AG09319 (cell line): ENCODE measurements around the gene CTSA.
A peak's percentile ranks its signal among the peaks of the same experiment; 100 is the strongest.

ENCODE experiments used
- DNase-seq: peaks from one replicate; pipeline ENCODE4 v3.0.0-alpha.2; 2010; ENCODE audit warnings: low read depth; ENCODE audit errors: extremely low read depth
- CTCF ChIP-seq: IDR thresholded peaks from 2 replicates; pipeline ENCODE4 v1.5.1; 2011; ENCODE audit warnings: low read depth, mild to moderate bottlenecking, inconsistent platforms, low read length, moderate library complexity

CTSA gene

GRCh38 chr20:45946149-45946970 lies 55.2 kb downstream of the CTSA start:
- no peak for TF ChIP-seq CTCF
- DNase-seq: peak; percentile 73

DNA sequence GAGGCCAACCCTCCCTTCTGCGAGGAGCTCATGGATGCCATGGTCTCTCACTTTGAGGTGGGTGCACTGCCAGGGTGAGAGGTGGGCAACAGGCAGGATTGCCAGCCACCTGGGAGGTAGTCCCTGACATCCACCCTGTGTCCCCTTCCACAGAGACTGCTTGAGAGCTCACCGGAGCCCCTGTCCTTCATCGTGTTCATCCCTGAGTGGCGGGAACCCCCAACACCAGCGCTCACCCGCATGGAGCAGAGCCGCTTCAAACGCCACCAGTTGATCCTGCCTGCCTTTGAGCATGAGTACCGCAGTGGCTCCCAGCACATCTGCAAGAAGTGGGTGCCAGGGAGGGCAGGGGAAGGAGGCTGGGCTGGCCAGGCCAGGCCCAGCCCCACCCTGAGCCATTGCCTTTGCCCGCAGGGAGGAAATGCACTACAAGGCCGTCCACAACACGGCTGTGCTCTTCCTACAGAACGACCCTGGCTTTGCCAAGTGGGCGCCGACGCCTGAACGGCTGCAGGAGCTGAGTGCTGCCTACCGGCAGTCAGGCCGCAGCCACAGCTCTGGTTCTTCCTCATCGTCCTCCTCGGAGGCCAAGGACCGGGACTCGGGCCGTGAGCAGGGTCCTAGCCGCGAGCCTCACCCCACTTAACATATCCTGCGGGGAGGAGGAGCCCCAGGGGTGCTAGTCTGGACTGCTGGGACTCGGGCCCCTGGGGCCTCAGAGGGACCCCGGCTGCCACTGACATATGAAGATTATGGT lies 56.2 kb downstream of the CTSA start:
- no peak for DNase-seq
- TF ChIP-seq CTCF: no peak

GRCh38 chr20:45948261-45948733 lies 57.2 kb downstream of the CTSA start:
- TF ChIP-seq CTCF: no peak
- no peak for DNase-seq
